AG09309 (cell line): ENCODE data around the gene TBC1D4.

Experiments used
- DNase-seq: peaks from one replicate; pipeline ENCODE4 v3.0.0-alpha.2; 2010; ENCODE audit warnings: low read depth
- H3K4me3 ChIP-seq: 2 replicates; pipeline ENCODE4 v1.5.1; 2011; ENCODE audit warnings: mild to moderate bottlenecking, low read depth, low read length, moderate library complexity; ENCODE audit not compliant: control insufficient read depth
- CTCF ChIP-seq: IDR thresholded peaks from 2 replicates; pipeline ENCODE4 v1.5.1; 2011; ENCODE audit warnings: mild to moderate bottlenecking, low read depth, low read length, inconsistent platforms; ENCODE audit not compliant: insufficient read depth, control insufficient read depth; ENCODE audit errors: missing control alignments

Gene TBC1D4

GRCh38 chr13:75432811-75433244, 49.1 kb downstream of the TBC1D4 start:
- no peak for TF ChIP-seq CTCF
- no peak for DNase-seq
- H3K4me3 ChIP-seq, result no peak overlapping the region

- DNase-seq, result no peak
- no peak for TF ChIP-seq CTCF
- no peak overlapping the region for H3K4me3 ChIP-seq
Measured at GRCh38 chr13:75432045-75432444, 49.9 kb downstream of the TBC1D4 start.

GRCh38 chr13:75430436-75431209, 51.3 kb downstream of the TBC1D4 start:
- H3K4me3 ChIP-seq, result no peak overlapping the region
- no peak for DNase-seq
- no peak for TF ChIP-seq CTCF

- no peak for DNase-seq
- no peak for TF ChIP-seq CTCF
- H3K4me3 ChIP-seq, result no peak overlapping the region
Measured at GRCh38 chr13:75426421-75426820, 55.5 kb downstream of the TBC1D4 start.

- no peak for DNase-seq
- no peak overlapping the region for H3K4me3 ChIP-seq
- no peak for TF ChIP-seq CTCF
Measured at GRCh38 chr13:75425216-75426009, 56.6 kb downstream of the TBC1D4 start.

GRCh38 chr13:75423946-75424345, 58.0 kb downstream of the TBC1D4 start:
- TF ChIP-seq CTCF, result no peak
- DNase-seq, result no peak
- H3K4me3 ChIP-seq, result no peak overlapping the region
